Measurements from ENCODE around the gene DCC.
A peak's percentile ranks its signal among the peaks of the same experiment; 100 is the strongest.

DNA sequence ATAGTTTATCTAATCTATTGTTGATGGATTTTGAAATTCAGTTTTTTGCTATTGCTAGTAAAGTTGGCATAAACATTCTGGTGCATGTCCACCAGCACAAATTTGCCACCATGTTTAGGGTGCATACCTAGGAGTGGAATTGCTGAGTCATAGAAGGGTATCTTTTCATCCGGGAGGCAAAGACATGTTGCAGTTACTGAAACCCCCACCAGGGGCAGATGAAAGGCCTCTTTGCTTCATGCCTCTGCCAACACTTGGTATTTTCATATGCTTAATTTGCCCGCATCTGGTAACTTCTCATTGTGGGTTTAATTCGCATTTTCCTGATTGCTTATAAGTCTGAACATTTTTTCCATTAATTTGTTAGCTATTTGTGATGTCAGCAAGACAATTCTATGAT is 8.2 kb downstream of the DCC start:
- TF ChIP-seq ZNF274 (IDR thresholded peaks at IDR 0.05; ENCODE audit: low read depth, low read length) (no peak), POLR2AphosphoS5 (IDR thresholded peaks at IDR 0.05; ENCODE audit: low read depth, low read length) (no peak)
- TF ChIP-seq, protein P1, sequence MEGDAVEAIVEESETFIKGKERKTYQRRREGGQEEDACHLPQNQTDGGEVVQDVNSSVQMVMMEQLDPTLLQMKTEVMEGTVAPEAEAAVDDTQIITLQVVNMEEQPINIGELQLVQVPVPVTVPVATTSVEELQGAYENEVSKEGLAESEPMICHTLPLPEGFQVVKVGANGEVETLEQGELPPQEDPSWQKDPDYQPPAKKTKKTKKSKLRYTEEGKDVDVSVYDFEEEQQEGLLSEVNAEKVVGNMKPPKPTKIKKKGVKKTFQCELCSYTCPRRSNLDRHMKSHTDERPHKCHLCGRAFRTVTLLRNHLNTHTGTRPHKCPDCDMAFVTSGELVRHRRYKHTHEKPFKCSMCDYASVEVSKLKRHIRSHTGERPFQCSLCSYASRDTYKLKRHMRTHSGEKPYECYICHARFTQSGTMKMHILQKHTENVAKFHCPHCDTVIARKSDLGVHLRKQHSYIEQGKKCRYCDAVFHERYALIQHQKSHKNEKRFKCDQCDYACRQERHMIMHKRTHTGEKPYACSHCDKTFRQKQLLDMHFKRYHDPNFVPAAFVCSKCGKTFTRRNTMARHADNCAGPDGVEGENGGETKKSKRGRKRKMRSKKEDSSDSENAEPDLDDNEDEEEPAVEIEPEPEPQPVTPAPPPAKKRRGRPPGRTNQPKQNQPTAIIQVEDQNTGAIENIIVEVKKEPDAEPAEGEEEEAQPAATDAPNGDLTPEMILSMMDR (IDR thresholded peaks at IDR 0.05 in 2 of 3, conservative IDR thresholded peaks at IDR 0.05 in 1 of 3; ENCODE audit: borderline replicate concordance in 1 of 3, insufficient read depth in 1 of 3, low read depth in 2 of 3, low read length in 2 of 3) = peak in 2 of 3 experiments; percentile 39 to 45; a peak in 3 of 6 replicates

Data from HCT116 (cell line).